ENCODE data around the gene MYO5B.

Gene MYO5B

GRCh38 chr18:49935215-49935614 lies 259.7 kb downstream of the MYO5B start:
- Histone ChIP-seq H2AK5ac (ENCODE audit: low read depth, low read length) (no peak overlapping the region), H4K8ac (ENCODE audit: low read depth, low read length) (no peak overlapping the region), H3K4ac (ENCODE audit: low read length) (no peak overlapping the region), H3K14ac (ENCODE audit: low read length) (no peak overlapping the region), H2BK120ac (ENCODE audit: low read depth, low read length) (no peak overlapping the region), H3K4me1 (ENCODE audit: control insufficient read depth in 2 of 2, insufficient read depth in 1 of 2, low read depth in 1 of 2, low read length in 2 of 2) (no peaks in the 10 kb centered on the region), H2AFZ (ENCODE audit: low read length) (no peak overlapping the region), H2BK5ac (ENCODE audit: low read length) (no peak overlapping the region), H3K4me3 (ENCODE audit: low read length in 2 of 2) (no peak overlapping the region), H3K36me3 (replicated peaks in 1 of 2; ENCODE audit: control insufficient read depth in 2 of 2, insufficient read depth in 2 of 2, low read length in 2 of 2) (no peaks in the 10 kb centered on the region), H3K27ac (replicated peaks; ENCODE audit: low read length) (no peak overlapping the region), H3K79me1 (ENCODE audit: low read depth, low read length) (no peaks in the 10 kb centered on the region), H3K23ac (ENCODE audit: low read depth, low read length, poor library complexity) (no peak overlapping the region), H2BK12ac (ENCODE audit: low read length) (no peak overlapping the region), H3K18ac (ENCODE audit: low read length) (no peak overlapping the region), H3K9me3 (replicated peaks in 1 of 2; ENCODE audit: control insufficient read depth in 2 of 2, insufficient read depth in 1 of 2, low read depth in 1 of 2, low read length in 2 of 2) (no peaks in the 10 kb centered on the region), H3K4me2 (ENCODE audit: insufficient read depth, low read length, poor library complexity, severe bottlenecking) (no peak overlapping the region), H4K91ac (ENCODE audit: low read depth, low read length, poor library complexity) (no peak overlapping the region), H3K27me3 (ENCODE audit: control insufficient read depth in 3 of 3, insufficient read depth in 3 of 3, low read depth in 1 of 3, low read length in 3 of 3) (peaks cover 0 to 3% (median 0%) of the 10 kb centered on the region in 3 experiments), H3K9ac (ENCODE audit: low read depth, low read length, poor library complexity) (no peak overlapping the region), H2BK15ac (ENCODE audit: low read length) (no peak overlapping the region)
- no CpG with 5 or more reads among the region's 4 CpGs for WGBS, 2 donors (ENCODE audit: extremely low coverage in 2 of 2, insufficient read length in 2 of 2, insufficient replicate concordance in 1 of 2)
- DNase-seq (ENCODE audit: low spot score): no peak

- H2BK15ac ChIP-seq (ENCODE audit: low read length): no peak overlapping the region
- no peak overlapping the region for H2BK120ac ChIP-seq (ENCODE audit: low read depth, low read length)
- H3K27ac ChIP-seq (replicated peaks; ENCODE audit: low read length): no peak overlapping the region
- no peak overlapping the region for H3K4me3 ChIP-seq (ENCODE audit: low read length in 2 of 2)
- H3K79me1 ChIP-seq (ENCODE audit: low read depth, low read length): no peaks in the 10 kb centered on the region
- H4K8ac ChIP-seq (ENCODE audit: low read depth, low read length): no peak overlapping the region
- H3K27me3 ChIP-seq (ENCODE audit: control insufficient read depth in 3 of 3, insufficient read depth in 3 of 3, low read depth in 1 of 3, low read length in 3 of 3): peaks cover 0 to 3% (median 0%) of the 10 kb centered on the region in 3 experiments
- no peak overlapping the region for H2AK5ac ChIP-seq (ENCODE audit: low read depth, low read length)
- no peak overlapping the region for H3K4me2 ChIP-seq (ENCODE audit: insufficient read depth, low read length, poor library complexity, severe bottlenecking)
- H3K14ac ChIP-seq (ENCODE audit: low read length): peak overlapping the region; percentile 42
- H3K36me3 ChIP-seq (replicated peaks in 1 of 2; ENCODE audit: control insufficient read depth in 2 of 2, insufficient read depth in 2 of 2, low read length in 2 of 2): no peaks in the 10 kb centered on the region
- no peaks in the 10 kb centered on the region for H3K9me3 ChIP-seq (replicated peaks in 1 of 2; ENCODE audit: control insufficient read depth in 2 of 2, insufficient read depth in 1 of 2, low read depth in 1 of 2, low read length in 2 of 2)
- H2BK5ac ChIP-seq (ENCODE audit: low read length): no peak overlapping the region
- no peaks in the 10 kb centered on the region for H3K4me1 ChIP-seq (ENCODE audit: control insufficient read depth in 2 of 2, insufficient read depth in 1 of 2, low read depth in 1 of 2, low read length in 2 of 2)
- no peak overlapping the region for H3K23ac ChIP-seq (ENCODE audit: low read depth, low read length, poor library complexity)
- no peak overlapping the region for H3K4ac ChIP-seq (ENCODE audit: low read length)
- H2BK12ac ChIP-seq (ENCODE audit: low read length): no peak overlapping the region
- no peak for DNase-seq (ENCODE audit: low spot score)
- H2AFZ ChIP-seq (ENCODE audit: low read length): no peak overlapping the region
- H3K9ac ChIP-seq (ENCODE audit: low read depth, low read length, poor library complexity): no peak overlapping the region
- no peak overlapping the region for H3K18ac ChIP-seq (ENCODE audit: low read length)
- no CpG with 5 or more reads among the region's 2 CpGs for WGBS, 2 donors (ENCODE audit: extremely low coverage in 2 of 2, insufficient read length in 2 of 2, insufficient replicate concordance in 1 of 2)
- H4K91ac ChIP-seq (ENCODE audit: low read depth, low read length, poor library complexity): no peak overlapping the region
These were observed 260.5 kb downstream of the MYO5B start for GRCh38 chr18:49934457-49934856.

DNA sequence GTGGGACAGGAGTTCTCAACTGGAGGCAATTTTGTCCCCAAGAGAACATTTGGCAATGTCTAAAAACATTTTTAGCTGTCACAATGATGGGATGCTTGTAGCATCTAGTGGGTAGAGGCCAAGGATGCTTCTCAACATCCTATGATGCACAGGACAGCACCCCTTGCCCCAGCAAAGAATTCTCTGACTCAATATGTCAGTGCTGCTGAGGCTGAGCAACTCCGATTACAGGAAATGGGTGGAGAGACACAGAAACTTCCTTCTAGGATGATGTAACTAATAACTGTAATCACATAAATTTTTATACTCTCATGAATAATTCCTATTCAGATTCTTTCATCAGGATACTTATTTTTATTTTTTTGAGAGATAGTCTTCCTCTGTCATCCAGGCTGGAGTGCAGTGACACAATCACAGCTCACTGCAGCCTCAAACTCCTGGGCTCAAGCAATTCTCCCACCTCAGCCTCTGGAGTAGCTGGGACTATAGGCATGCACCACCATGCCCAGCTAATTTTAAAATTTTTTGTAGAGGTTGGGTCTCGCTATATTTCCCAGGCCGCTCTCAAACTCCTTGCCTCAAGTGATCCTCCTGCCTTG lies 261.3 kb downstream of the MYO5B start:
- Histone ChIP-seq H2BK12ac (ENCODE audit: low read length) (no peak overlapping the region), H2BK120ac (ENCODE audit: low read depth, low read length) (no peak overlapping the region), H3K4me1 (ENCODE audit: control insufficient read depth in 2 of 2, insufficient read depth in 1 of 2, low read depth in 1 of 2, low read length in 2 of 2) (no peaks in the 10 kb centered on the region), H4K8ac (ENCODE audit: low read depth, low read length) (no peak overlapping the region), H3K36me3 (replicated peaks in 1 of 2; ENCODE audit: control insufficient read depth in 2 of 2, insufficient read depth in 2 of 2, low read length in 2 of 2) (no peaks in the 10 kb centered on the region), H3K4ac (ENCODE audit: low read length) (no peak overlapping the region), H3K27ac (replicated peaks; ENCODE audit: low read length) (no peak overlapping the region), H4K91ac (ENCODE audit: low read depth, low read length, poor library complexity) (no peak overlapping the region), H3K9ac (ENCODE audit: low read depth, low read length, poor library complexity) (no peak overlapping the region), H3K9me3 (replicated peaks in 1 of 2; ENCODE audit: control insufficient read depth in 2 of 2, insufficient read depth in 1 of 2, low read depth in 1 of 2, low read length in 2 of 2) (no peaks in the 10 kb centered on the region), H3K23ac (ENCODE audit: low read depth, low read length, poor library complexity) (no peak overlapping the region), H2BK5ac (ENCODE audit: low read length) (no peak overlapping the region), H3K79me1 (ENCODE audit: low read depth, low read length) (no peaks in the 10 kb centered on the region), H3K4me3 (ENCODE audit: low read length in 2 of 2) (no peak overlapping the region), H3K14ac (ENCODE audit: low read length) (no peak overlapping the region), H2AFZ (ENCODE audit: low read length) (no peak overlapping the region), H3K18ac (ENCODE audit: low read length) (no peak overlapping the region), H3K27me3 (ENCODE audit: control insufficient read depth in 3 of 3, insufficient read depth in 3 of 3, low read depth in 1 of 3, low read length in 3 of 3) (peaks cover 0 to 3% (median 0%) of the 10 kb centered on the region in 3 experiments), H3K4me2 (ENCODE audit: insufficient read depth, low read length, poor library complexity, severe bottlenecking) (no peak overlapping the region), H2BK15ac (ENCODE audit: low read length) (no peak overlapping the region), H2AK5ac (ENCODE audit: low read depth, low read length) (no peak overlapping the region)
- WGBS, 2 donors (ENCODE audit: extremely low coverage in 2 of 2, insufficient read length in 2 of 2, insufficient replicate concordance in 1 of 2): no CpG with 5 or more reads among the region's 3 CpGs
- DNase-seq (ENCODE audit: low spot score): no peak

DNA sequence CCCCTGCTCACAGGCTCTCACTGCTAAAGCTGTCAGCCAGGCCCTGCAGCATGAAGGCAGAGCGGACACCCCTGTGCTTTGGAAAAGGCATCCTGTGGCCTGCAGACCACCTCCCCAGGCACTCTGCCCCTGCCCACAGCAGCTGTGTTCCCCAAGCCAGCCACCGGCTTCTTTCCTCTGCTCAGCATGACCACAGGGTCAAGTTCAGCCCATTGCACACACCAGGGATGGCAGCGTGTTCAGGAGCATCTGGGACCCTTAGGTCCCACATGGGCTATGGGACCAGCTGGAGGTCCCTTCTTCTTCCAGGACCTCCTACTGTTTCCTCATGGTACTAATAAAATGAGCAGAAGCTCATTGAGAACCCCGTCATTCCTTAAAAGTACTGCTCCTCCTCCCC lies 263.2 kb downstream of the MYO5B start:
- H3K18ac ChIP-seq (ENCODE audit: low read length): no peak overlapping the region
- H4K91ac ChIP-seq (ENCODE audit: low read depth, low read length, poor library complexity): no peak overlapping the region
- no peak overlapping the region for H2BK5ac ChIP-seq (ENCODE audit: low read length)
- no peak overlapping the region for H3K27ac ChIP-seq (replicated peaks; ENCODE audit: low read length)
- H3K27me3 ChIP-seq (ENCODE audit: control insufficient read depth in 3 of 3, insufficient read depth in 3 of 3, low read depth in 1 of 3, low read length in 3 of 3): peaks cover 0 to 3% (median 0%) of the 10 kb centered on the region in 3 experiments
- no peaks in the 10 kb centered on the region for H3K36me3 ChIP-seq (replicated peaks in 1 of 2; ENCODE audit: control insufficient read depth in 2 of 2, insufficient read depth in 2 of 2, low read length in 2 of 2)
- H3K23ac ChIP-seq (ENCODE audit: low read depth, low read length, poor library complexity): no peak overlapping the region
- no peak overlapping the region for H4K8ac ChIP-seq (ENCODE audit: low read depth, low read length)
- H3K9ac ChIP-seq (ENCODE audit: low read depth, low read length, poor library complexity): peak overlapping the region; percentile 30
- no peak overlapping the region for H2AFZ ChIP-seq (ENCODE audit: low read length)
- H3K4me2 ChIP-seq (ENCODE audit: insufficient read depth, low read length, poor library complexity, severe bottlenecking): no peak overlapping the region
- peak overlapping the region; percentile 23 for H2AK5ac ChIP-seq (ENCODE audit: low read depth, low read length)
- DNase-seq (ENCODE audit: low spot score): no peak
- H3K4me1 ChIP-seq (ENCODE audit: control insufficient read depth in 2 of 2, insufficient read depth in 1 of 2, low read depth in 1 of 2, low read length in 2 of 2): no peaks in the 10 kb centered on the region
- no peaks in the 10 kb centered on the region for H3K9me3 ChIP-seq (replicated peaks in 1 of 2; ENCODE audit: control insufficient read depth in 2 of 2, insufficient read depth in 1 of 2, low read depth in 1 of 2, low read length in 2 of 2)
- peak overlapping the region in 1 of 2 donors; percentile 10 for H3K4me3 ChIP-seq (ENCODE audit: low read length in 2 of 2)
- no peaks in the 10 kb centered on the region for H3K79me1 ChIP-seq (ENCODE audit: low read depth, low read length)
- no peak overlapping the region for H2BK12ac ChIP-seq (ENCODE audit: low read length)
- H2BK15ac ChIP-seq (ENCODE audit: low read length): no peak overlapping the region
- no peak overlapping the region for H3K14ac ChIP-seq (ENCODE audit: low read length)
- no CpG with 5 or more reads among the region's 4 CpGs for WGBS, 2 donors (ENCODE audit: extremely low coverage in 2 of 2, insufficient read length in 2 of 2, insufficient replicate concordance in 1 of 2)
- peak overlapping the region; percentile 8 for H2BK120ac ChIP-seq (ENCODE audit: low read depth, low read length)
- H3K4ac ChIP-seq (ENCODE audit: low read length): no peak overlapping the region
